HEK293 (cell line): ENCODE data around the gene PCDHA12.

Experiments used
- CTCF ChIA-PET: fragments of 350-600 bp; formaldehyde crosslinking; extraction: SDS; loops from one replicate; lab custom pipeline; 2021; ENCODE audit warnings: antibody characterized with exemption; lab: Yijun Ruan, JAX
- POLR2A ChIA-PET: fragments of 300-600 bp; formaldehyde crosslinking; extraction: SDS; loops from one replicate; lab custom pipeline; 2020; ENCODE audit warnings: antibody characterized with exemption, inconsistent platforms; lab: Yijun Ruan, JAX
- H3K27ac ChIP-seq: fragments of 200-500 bp; sonication (Bioruptor generic); 2 replicates; pipeline ENCODE4 v1.5.1; 2014; ENCODE audit warnings: low read depth, low read length, control low read depth, inconsistent platforms; ENCODE audit errors: extremely low read depth
- H3K36me3 ChIP-seq, 2 experiments: fragments of 200-500 bp in 1 of 2; sonication (Bioruptor generic) in 1 of 2; 1 replicate in 1 of 2; 2 replicates in 1 of 2; pipeline ENCODE4 v1.5.1; 2014 to 2017; ENCODE audit warnings: inconsistent platforms in 2 of 2, low read length in 2 of 2; ENCODE audit not compliant: control insufficient read depth in 2 of 2, insufficient read depth in 1 of 2
- H3K4me1 ChIP-seq: fragments of 200-500 bp; sonication (Bioruptor generic); 2 replicates; pipeline ENCODE4 v1.5.1; 2014; ENCODE audit warnings: mild to moderate bottlenecking, low read length, inconsistent platforms; ENCODE audit not compliant: control insufficient read depth, insufficient read depth
- H3K4me3 ChIP-seq: 2 replicates; pipeline ENCODE4 v1.5.1; 2011; ENCODE audit warnings: low read depth, mild to moderate bottlenecking, control low read depth, low read length, moderate library complexity
- H3K9me3 ChIP-seq: fragments of 200-500 bp; sonication (Bioruptor generic); 2 replicates; pipeline ENCODE4 v1.5.1; 2014; ENCODE audit warnings: low read depth, low read length, inconsistent platforms; ENCODE audit not compliant: control insufficient read depth, insufficient read depth
- GLI2 ChIP-seq: fragments of 450-650 bp; formaldehyde crosslinking; IDR thresholded peaks from 2 replicates; pipeline ENCODE4; 2017; ENCODE audit warnings: missing biosample characterization, missing genetic modification characterization, low read depth, borderline replicate concordance
- HOXC10 ChIP-seq: sonication (generic); formaldehyde crosslinking; IDR thresholded peaks from 2 replicates; pipeline ENCODE4 v1.8.1; 2023; ENCODE audit warnings: mild to moderate bottlenecking, missing genetic modification reagents
- IKZF3 ChIP-seq: fragments of 450-650 bp; IDR thresholded peaks from 2 replicates; pipeline ENCODE4 v1.5.0; 2018; ENCODE audit warnings: missing biosample characterization, mild to moderate bottlenecking, missing genetic modification characterization, moderate library complexity
- MYNN ChIP-seq: fragments of 450-650 bp; formaldehyde crosslinking; IDR thresholded peaks from 2 replicates; pipeline ENCODE4 v1.5.1; 2016; ENCODE audit warnings: missing biosample characterization, missing genetic modification characterization, borderline replicate concordance
- PRDM2 ChIP-seq: fragments of 450-650 bp; formaldehyde crosslinking; IDR thresholded peaks from 2 replicates; pipeline ENCODE4 v1.5.1; 2016; ENCODE audit warnings: missing biosample characterization, missing genetic modification characterization, borderline replicate concordance
- PRDM6 ChIP-seq: fragments of 450-650 bp; formaldehyde crosslinking; IDR thresholded peaks from 2 replicates; pipeline ENCODE4 v1.5.1; 2017; ENCODE audit warnings: missing biosample characterization, missing genetic modification characterization
- REPIN1 ChIP-seq: fragments of 450-650 bp; formaldehyde crosslinking; IDR thresholded peaks from 2 replicates; pipeline ENCODE4 v1.5.1; 2017; ENCODE audit warnings: missing biosample characterization, missing genetic modification characterization, low read depth
- ZBTB8A ChIP-seq: fragments of 450-650 bp; formaldehyde crosslinking; IDR thresholded peaks from 2 replicates; pipeline ENCODE4 v1.5.1; 2016; ENCODE audit warnings: missing biosample characterization, missing genetic modification characterization
- ZIC2 ChIP-seq: fragments of 450-650 bp; formaldehyde crosslinking; IDR thresholded peaks from 2 replicates; pipeline ENCODE4 v1.5.1; 2016; ENCODE audit warnings: missing biosample characterization, missing genetic modification characterization
- ZNF114 ChIP-seq: fragments of 450-650 bp; formaldehyde crosslinking; IDR thresholded peaks from 2 replicates; pipeline ENCODE4 v1.5.0; 2017; ENCODE audit warnings: missing biosample characterization, missing genetic modification characterization
- ZNF140 ChIP-seq: fragments of 450-650 bp; formaldehyde crosslinking; IDR thresholded peaks from 2 replicates; pipeline ENCODE4 v1.5.1; 2016; ENCODE audit warnings: missing biosample characterization, missing genetic modification characterization
- ZNF146 ChIP-seq: fragments of 450-650 bp; formaldehyde crosslinking; IDR thresholded peaks from 2 replicates; pipeline ENCODE4 v1.5.1; 2016; ENCODE audit warnings: missing biosample characterization, missing genetic modification characterization
- ZNF16 ChIP-seq: fragments of 450-650 bp; formaldehyde crosslinking; IDR thresholded peaks from 2 replicates; pipeline ENCODE4 v1.5.1; 2016; ENCODE audit warnings: low read depth, missing biosample characterization, missing genetic modification characterization
- ZNF169 ChIP-seq: fragments of 450-650 bp; formaldehyde crosslinking; IDR thresholded peaks from 2 replicates; pipeline ENCODE4 v1.5.1; 2016; ENCODE audit warnings: missing biosample characterization, missing genetic modification characterization
- ZNF18 ChIP-seq: fragments of 450-650 bp; formaldehyde crosslinking; IDR thresholded peaks from 2 replicates; pipeline ENCODE4 v1.5.1; 2016; ENCODE audit warnings: missing biosample characterization, missing genetic modification characterization
- ZNF292 ChIP-seq: fragments of 450-650 bp; formaldehyde crosslinking; IDR thresholded peaks from 2 replicates; pipeline ENCODE4 v1.5.1; 2016; ENCODE audit warnings: low read depth, missing biosample characterization, missing genetic modification characterization, borderline replicate concordance
- ZNF398 ChIP-seq: fragments of 450-650 bp; formaldehyde crosslinking; IDR thresholded peaks from 2 replicates; pipeline ENCODE4 v1.5.1; 2017; ENCODE audit warnings: missing biosample characterization, missing genetic modification characterization
- ZNF510 ChIP-seq: fragments of 450-650 bp; formaldehyde crosslinking; IDR thresholded peaks from 2 replicates; pipeline ENCODE4 v1.5.1; 2018; ENCODE audit warnings: mild to moderate bottlenecking, missing genetic modification characterization, missing biosample characterization; ENCODE audit not compliant: insufficient replicate concordance
- ZNF514 ChIP-seq: fragments of 450-650 bp; formaldehyde crosslinking; IDR thresholded peaks from 2 replicates; pipeline ENCODE4 v1.5.1; 2016; ENCODE audit warnings: missing biosample characterization, missing genetic modification characterization
- ZNF624 ChIP-seq: fragments of 450-650 bp; formaldehyde crosslinking; IDR thresholded peaks from 2 replicates; pipeline ENCODE4 v1.5.1; 2017; ENCODE audit warnings: missing biosample characterization, missing genetic modification characterization
- ZNF76 ChIP-seq: fragments of 450-650 bp; formaldehyde crosslinking; IDR thresholded peaks from 2 replicates; pipeline ENCODE4; 2016; ENCODE audit warnings: low read depth, missing biosample characterization, missing genetic modification characterization, borderline replicate concordance
- ZNF776 ChIP-seq: fragments of 450-650 bp; formaldehyde crosslinking; IDR thresholded peaks from 2 replicates; pipeline ENCODE4 v1.5.0; 2017; ENCODE audit warnings: missing biosample characterization, missing genetic modification characterization, borderline replicate concordance
- ZNF837 ChIP-seq: fragments of 450-650 bp; formaldehyde crosslinking; IDR thresholded peaks from 2 replicates; pipeline ENCODE4 v1.5.1; 2016; ENCODE audit warnings: missing biosample characterization, missing genetic modification characterization
- ZSCAN23 ChIP-seq: fragments of 450-650 bp; formaldehyde crosslinking; IDR thresholded peaks from 2 replicates; pipeline ENCODE4 v1.5.1; 2016; ENCODE audit warnings: missing biosample characterization, missing genetic modification characterization

The PCDHA12 gene

GRCh38 chr5:140916325-140916724 is 41.2 kb downstream of the PCDHA12 start:
- H3K36me3 ChIP-seq, result no peaks in the 10 kb centered on the region
- ChIA-PET POLR2A (no interaction called here), CTCF (interaction anchor here (1.9 kb wide), 1 partner anchor 10 kb away, joined by 5 read pairs; the partner anchor contains the start of gene PCDHAC1)
- TF ChIP-seq ZNF776 (tag by site-specific recombination) (no peak), ZNF18 (tag by site-specific recombination) (no peak), GLI2 (tag by site-specific recombination) (no peak), ZNF837 (no peak), ZNF76 (no peak), MYNN (no peak), ZNF146 (tag by site-specific recombination) (no peak), HOXC10 (CRISPR knock-in tag) (no peak), PRDM6 (tag by site-specific recombination) (no peak), ZNF16 (tag by site-specific recombination) (no peak), IKZF3 (tag by site-specific recombination) (no peak), REPIN1 (tag by site-specific recombination) (no peak)
- H3K4me1 ChIP-seq, result no peaks in the 10 kb centered on the region
- H3K27ac ChIP-seq, result no peak overlapping the region
- no peak overlapping the region for H3K4me3 ChIP-seq
- H3K9me3 ChIP-seq, result no peaks in the 10 kb centered on the region

GRCh38 chr5:140923601-140924000 is 48.5 kb downstream of the PCDHA12 start:
- H3K4me1 ChIP-seq, result no peaks in the 10 kb centered on the region
- CTCF ChIA-PET, result interaction anchor here (0.7 to 1.0 kb wide), 2 partner anchors 42 to 54 kb away, joined by 3 to 5 read pairs; partner anchors contain the start of gene PCDHA13
- TF ChIP-seq ZNF169 (tag by site-specific recombination) (no peak), ZNF510 (tag by site-specific recombination) (no peak), ZNF114 (tag by site-specific recombination) (no peak), ZBTB8A (tag by site-specific recombination) (no peak), ZNF292 (tag by site-specific recombination) (no peak), ZNF140 (tag by site-specific recombination) (no peak), ZIC2 (tag by site-specific recombination) (no peak), ZSCAN23 (tag by site-specific recombination) (no peak), PRDM2 (no peak), ZNF398 (no peak), HOXC10 (CRISPR knock-in tag) (no peak), ZNF514 (tag by site-specific recombination) (no peak), IKZF3 (tag by site-specific recombination) (no peak), ZNF624 (tag by site-specific recombination) (no peak)

More at GRCh38 chr5:140923601-140924000, 48.5 kb downstream of the PCDHA12 start:
- H3K36me3 ChIP-seq, result no peaks in the 10 kb centered on the region
- POLR2A ChIA-PET, result no interaction called here
- H3K27ac ChIP-seq, result no peak overlapping the region
- no peaks in the 10 kb centered on the region for H3K9me3 ChIP-seq
- no peak overlapping the region for H3K4me3 ChIP-seq
